ENCODE measurements around the gene WDR74. TPM values are rescaled to one million over a fixed set of nuclear protein-coding genes. Genes with fewer than 3 reads are reported as not detected.
A peak's percentile ranks its signal among the peaks of the same experiment; 100 is the strongest.

WDR74 gene
- total and polyA plus RNA-seq, 9 of the 15 experiments (the other 6 are each of a cell fraction or from before 2014, with no cell fraction given), result 32.7 to 210 (median 114) TPM

GRCh38 chr11:62831520-62832335 lies 7.7 kb downstream of the WDR74 start, which contains the start of gene STX5 (continued):
- peak; percentile 33 for TF ChIP-seq HCFC1 (IDR thresholded peaks at IDR 0.05; ENCODE audit: low read depth, low read length)
- no peak for TF ChIP-seq BCL6 (CRISPR knock-in tag; IDR thresholded peaks at IDR 0.05)
- no peak for TF ChIP-seq SNIP1 (IDR thresholded peaks at IDR 0.05; ENCODE audit: low read depth)
- TF ChIP-seq ZNF311 (CRISPR knock-in tag; IDR thresholded peaks at IDR 0.05), result no peak
- TF ChIP-seq ARNT (IDR thresholded peaks at IDR 0.05), result 0 out of 4 replicates have a peak, but pooled peaks of 1 of the 2 experiments have one; percentile 6
- peak; percentile 38; the same call in 1 of the 2 replicates for TF ChIP-seq C11orf30 (IDR thresholded peaks at IDR 0.05; ENCODE audit: low read depth)
- TF ChIP-seq SIRT6 (IDR thresholded peaks at IDR 0.05; ENCODE audit: low read depth, low read length), result no peak
- TF ChIP-seq, protein P1, sequence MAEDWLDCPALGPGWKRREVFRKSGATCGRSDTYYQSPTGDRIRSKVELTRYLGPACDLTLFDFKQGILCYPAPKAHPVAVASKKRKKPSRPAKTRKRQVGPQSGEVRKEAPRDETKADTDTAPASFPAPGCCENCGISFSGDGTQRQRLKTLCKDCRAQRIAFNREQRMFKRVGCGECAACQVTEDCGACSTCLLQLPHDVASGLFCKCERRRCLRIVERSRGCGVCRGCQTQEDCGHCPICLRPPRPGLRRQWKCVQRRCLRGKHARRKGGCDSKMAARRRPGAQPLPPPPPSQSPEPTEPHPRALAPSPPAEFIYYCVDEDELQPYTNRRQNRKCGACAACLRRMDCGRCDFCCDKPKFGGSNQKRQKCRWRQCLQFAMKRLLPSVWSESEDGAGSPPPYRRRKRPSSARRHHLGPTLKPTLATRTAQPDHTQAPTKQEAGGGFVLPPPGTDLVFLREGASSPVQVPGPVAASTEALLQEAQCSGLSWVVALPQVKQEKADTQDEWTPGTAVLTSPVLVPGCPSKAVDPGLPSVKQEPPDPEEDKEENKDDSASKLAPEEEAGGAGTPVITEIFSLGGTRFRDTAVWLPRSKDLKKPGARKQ (CRISPR knock-in tag; IDR thresholded peaks at IDR 0.05), result no peak
- TF ChIP-seq, protein P2, sequence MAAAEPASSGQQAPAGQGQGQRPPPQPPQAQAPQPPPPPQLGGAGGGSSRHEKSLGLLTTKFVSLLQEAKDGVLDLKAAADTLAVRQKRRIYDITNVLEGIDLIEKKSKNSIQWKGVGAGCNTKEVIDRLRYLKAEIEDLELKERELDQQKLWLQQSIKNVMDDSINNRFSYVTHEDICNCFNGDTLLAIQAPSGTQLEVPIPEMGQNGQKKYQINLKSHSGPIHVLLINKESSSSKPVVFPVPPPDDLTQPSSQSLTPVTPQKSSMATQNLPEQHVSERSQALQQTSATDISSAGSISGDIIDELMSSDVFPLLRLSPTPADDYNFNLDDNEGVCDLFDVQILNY (CRISPR knock-in tag; IDR thresholded peaks at IDR 0.05), result no peak
- TF ChIP-seq ZEB2 (IDR thresholded peaks at IDR 0.05), result no peak
- peak; percentile 15 for TF ChIP-seq NFE2 (IDR thresholded peaks at IDR 0.05; ENCODE audit: low read depth)
- peak; percentile 90 for TF ChIP-seq TOE1 (IDR thresholded peaks at IDR 0.05; ENCODE audit: borderline replicate concordance)
- TF ChIP-seq TOE1 (CRISPR knock-in tag; IDR thresholded peaks at IDR 0.05; ENCODE audit: borderline replicate concordance, low read depth), result no peak
- TF ChIP-seq SMARCA5 (IDR thresholded peaks at IDR 0.05), result 0 out of 2 replicates have a peak, but pooled peaks have one; percentile 46
- TF ChIP-seq EGR1 (conservative IDR thresholded peaks at IDR 0.05), result peak; percentile 81
- peak; percentile 20; the same call in 1 of the 2 replicates for TF ChIP-seq NBN (IDR thresholded peaks at IDR 0.05; ENCODE audit: low read depth)
- TF ChIP-seq, protein P3, sequence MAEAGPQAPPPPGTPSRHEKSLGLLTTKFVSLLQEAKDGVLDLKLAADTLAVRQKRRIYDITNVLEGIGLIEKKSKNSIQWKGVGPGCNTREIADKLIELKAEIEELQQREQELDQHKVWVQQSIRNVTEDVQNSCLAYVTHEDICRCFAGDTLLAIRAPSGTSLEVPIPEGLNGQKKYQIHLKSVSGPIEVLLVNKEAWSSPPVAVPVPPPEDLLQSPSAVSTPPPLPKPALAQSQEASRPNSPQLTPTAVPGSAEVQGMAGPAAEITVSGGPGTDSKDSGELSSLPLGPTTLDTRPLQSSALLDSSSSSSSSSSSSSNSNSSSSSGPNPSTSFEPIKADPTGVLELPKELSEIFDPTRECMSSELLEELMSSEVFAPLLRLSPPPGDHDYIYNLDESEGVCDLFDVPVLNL (CRISPR knock-in tag; IDR thresholded peaks at IDR 0.05; ENCODE audit: low read depth), result no peak
- no peak for TF ChIP-seq HNRNPL (IDR thresholded peaks at IDR 0.05; ENCODE audit: low read depth, low read length)
- no peak for TF ChIP-seq MCM5 (IDR thresholded peaks at IDR 0.05; ENCODE audit: low read depth)
- no peak for TF ChIP-seq ELF2 (CRISPR knock-in tag; IDR thresholded peaks at IDR 0.05)
- TF ChIP-seq GATAD2A (IDR thresholded peaks at IDR 0.05), result no peak
- TF ChIP-seq, protein P4, sequence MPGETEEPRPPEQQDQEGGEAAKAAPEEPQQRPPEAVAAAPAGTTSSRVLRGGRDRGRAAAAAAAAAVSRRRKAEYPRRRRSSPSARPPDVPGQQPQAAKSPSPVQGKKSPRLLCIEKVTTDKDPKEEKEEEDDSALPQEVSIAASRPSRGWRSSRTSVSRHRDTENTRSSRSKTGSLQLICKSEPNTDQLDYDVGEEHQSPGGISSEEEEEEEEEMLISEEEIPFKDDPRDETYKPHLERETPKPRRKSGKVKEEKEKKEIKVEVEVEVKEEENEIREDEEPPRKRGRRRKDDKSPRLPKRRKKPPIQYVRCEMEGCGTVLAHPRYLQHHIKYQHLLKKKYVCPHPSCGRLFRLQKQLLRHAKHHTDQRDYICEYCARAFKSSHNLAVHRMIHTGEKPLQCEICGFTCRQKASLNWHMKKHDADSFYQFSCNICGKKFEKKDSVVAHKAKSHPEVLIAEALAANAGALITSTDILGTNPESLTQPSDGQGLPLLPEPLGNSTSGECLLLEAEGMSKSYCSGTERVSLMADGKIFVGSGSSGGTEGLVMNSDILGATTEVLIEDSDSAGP (CRISPR knock-in tag; IDR thresholded peaks at IDR 0.05), result peak; percentile 90
- no peak for TF ChIP-seq MEF2D (tag; conservative IDR thresholded peaks at IDR 0.05; ENCODE audit: low read depth)
- TF ChIP-seq SAFB2 (IDR thresholded peaks at IDR 0.05; ENCODE audit: borderline replicate concordance, low read depth, low read length, severe bottlenecking), result no peak

Data from K562 (cell line).